ENCODE results near the gene TBP.
"Not testable (repeated sequence)": the region's sequence is repeated elsewhere in the genome, so short reads cannot be mapped to it uniquely, and the experiment has no call there.

TBP gene

DNA sequence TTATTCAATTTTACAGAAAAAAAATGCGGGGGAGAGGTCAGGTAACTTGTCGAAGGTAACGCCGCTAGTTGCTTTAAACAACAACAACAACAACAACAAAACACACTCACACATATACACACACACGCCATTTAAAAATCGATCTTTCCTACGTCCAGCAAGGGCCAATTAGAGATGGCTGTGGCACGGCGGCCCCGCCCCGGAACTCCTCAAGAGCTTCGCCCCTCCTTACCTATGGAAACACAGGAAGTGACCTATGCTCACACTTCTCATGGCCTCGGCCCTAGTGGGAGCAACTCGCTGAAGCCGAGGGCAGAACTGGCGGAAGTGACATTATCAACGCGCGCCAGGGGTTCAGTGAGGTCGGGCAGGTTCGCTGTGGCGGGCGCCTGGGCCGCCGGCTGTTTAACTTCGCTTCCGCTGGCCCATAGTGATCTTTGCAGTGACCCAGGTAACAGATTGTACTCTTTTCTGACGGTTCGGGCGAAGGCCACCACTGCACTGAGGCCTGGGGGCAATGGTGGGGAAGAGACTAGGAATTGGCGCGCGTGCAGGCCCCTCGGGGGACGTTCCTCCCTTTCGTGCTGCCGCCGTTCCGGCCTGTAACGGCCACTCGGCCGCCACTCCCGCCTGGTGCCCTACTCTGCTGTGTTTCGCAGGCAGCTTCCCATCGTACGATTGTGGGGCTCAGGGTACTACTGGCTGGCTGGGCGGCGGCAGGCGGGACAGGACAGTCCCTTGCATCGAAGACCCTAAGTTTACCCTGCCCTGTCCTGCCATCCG lies at the start of gene TBP:
Gene TBP, plus strand, starts transcription at position 357 of the 783 bp plus-strand sequence. CDS start 2,661 bp downstream, outside the sequence.
- DNase-seq: peak; percentile 99

DNA sequence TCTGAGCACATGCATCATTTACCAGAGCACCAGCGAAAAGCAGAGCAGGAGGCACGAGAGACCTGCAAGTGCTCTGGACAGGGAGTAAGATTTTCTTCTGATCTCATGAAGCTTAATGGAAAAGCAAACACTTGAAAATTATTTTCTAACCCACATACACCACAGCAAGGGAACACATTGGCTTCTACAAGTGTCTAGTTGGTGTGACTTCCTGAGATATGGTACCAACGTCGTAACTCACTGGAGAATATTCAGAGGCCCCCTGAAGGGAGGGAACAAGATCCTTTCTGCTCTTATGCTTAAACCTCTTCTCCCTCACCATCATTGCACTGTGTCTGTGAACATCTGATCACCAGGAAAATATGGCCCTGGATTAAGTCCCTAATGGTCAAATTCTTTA lies 49.7 kb upstream of the TBP start:
- DNase-seq: no peak

DNA sequence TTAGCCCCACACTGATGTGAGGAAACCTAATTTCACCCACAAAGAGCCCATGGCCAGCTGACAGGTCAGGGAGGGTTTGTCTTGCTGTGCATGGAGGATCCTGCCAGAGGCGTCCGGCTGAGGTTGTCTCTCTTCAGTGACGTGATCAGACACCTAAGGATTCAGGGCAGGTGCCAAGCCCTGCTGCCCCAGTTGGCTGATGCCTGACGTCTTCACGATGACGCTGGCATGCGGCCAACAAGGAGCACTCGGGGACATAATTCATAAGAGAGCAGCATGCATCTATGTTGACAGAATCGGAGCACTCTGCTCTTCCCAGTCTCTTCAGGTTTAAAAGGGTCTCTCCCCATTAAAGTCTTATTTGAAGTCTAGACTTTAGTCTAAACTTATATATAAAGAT lies 48.9 kb upstream of the TBP start:
- no peak for DNase-seq

DNA sequence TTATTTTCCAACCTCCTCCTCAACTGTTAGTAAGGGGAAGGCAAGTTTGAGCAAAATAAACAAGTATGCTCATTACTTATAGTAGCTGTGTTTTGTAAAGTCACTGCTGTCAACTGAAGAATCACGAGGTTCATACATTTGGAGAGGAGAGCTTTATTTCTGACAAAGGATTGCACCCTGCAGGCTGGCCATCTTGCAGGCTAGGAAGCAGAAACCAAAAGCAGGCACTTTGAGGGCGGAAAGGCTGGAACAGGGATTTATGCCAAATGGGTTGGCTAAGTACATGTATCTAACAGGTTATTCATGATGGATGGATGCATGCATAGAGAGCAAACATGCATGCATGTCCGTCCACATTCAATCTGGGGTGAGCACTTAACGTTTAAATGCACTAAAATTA lies 47.7 kb upstream of the TBP start:
- DNase-seq: no peak

DNA sequence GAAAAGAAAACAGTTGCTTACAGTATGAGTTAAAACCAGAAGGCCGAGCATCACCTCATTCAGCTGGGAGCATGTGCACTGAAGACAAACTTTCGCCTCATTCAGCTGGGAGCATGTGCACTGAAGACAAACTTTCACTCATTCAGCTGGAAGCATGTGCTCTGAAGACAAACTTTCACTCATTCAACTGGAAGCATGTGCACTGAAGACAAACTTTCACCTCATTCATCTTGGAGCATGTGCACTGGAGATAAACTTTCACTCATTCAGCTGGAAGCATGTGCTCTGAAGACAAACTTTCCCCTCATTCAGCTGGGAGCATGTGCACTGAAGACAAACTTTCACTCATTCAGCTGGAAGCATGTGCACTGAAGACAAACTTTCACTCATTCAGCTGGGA lies 46.4 kb upstream of the TBP start:
- DNase-seq: not testable (repeated sequence)

DNA sequence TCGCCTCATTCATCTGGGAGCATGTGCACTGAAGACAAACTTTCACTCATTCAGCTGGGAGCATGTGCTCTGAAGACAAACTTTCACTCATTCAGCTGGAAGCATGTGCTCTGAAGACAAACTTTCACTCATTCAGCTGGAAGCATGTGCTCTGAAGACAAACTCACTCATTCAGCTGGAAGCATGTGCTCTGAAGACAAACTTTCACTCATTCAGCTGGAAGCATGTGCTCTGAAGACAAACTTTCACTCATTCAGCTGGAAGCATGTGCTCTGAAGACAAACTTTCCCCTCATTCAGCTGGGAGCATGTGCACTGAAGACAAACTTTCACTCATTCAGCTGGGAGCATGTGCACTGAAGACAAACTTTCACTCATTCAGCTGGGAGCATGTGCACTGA lies 45.9 kb upstream of the TBP start:
- not testable (repeated sequence) for DNase-seq

DNA sequence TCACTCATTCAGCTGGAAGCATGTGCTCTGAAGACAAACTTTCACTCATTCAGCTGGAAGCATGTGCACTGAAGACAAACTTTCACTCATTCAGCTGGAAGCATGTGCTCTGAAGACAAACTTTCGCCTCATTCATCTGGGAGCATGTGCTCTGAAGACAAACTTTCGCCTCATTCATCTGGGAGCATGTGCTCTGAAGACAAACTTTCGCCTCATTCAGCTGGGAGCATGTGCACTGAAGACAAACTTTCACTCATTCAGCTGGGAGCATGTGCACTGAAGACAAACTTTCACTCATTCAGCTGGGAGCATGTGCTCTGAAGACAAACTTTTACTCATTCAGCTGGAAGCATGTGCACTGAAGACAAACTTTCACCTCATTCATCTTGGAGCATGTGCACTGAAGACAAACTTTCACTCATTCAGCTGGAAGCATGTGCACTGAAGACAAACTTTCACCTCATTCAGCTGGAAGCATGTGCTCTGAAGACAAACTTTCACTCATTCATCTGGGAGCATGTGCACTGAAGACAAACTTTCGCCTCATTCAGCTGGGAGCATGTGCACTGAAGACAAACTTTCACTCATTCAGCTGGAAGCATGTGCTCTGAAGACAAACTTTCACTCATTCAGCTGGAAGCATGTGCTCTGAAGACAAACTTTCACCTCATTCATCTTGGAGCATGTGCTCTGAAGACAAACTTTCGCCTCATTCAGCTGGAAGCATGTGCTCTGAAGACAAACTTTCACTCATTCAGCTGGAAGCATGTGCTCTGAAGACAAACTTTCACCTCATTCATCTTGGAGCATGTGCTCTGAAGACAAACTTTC lies 45.1 kb upstream of the TBP start:
- not testable (repeated sequence) for DNase-seq

DNA sequence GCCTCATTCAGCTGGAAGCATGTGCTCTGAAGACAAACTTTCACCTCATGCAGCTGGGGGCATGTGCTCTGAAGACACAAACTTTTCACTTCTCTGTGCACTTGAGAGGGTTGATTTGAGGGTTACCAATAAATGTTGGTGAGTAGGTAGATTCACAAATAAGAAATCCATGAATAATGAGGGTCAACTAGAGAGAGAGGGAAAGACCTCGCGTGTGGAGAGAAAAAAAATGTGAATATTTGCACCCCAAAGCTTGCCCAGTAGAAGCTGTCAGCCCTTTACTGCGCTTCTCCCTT lies 44.5 kb upstream of the TBP start:
- DNase-seq: no peak

DNA sequence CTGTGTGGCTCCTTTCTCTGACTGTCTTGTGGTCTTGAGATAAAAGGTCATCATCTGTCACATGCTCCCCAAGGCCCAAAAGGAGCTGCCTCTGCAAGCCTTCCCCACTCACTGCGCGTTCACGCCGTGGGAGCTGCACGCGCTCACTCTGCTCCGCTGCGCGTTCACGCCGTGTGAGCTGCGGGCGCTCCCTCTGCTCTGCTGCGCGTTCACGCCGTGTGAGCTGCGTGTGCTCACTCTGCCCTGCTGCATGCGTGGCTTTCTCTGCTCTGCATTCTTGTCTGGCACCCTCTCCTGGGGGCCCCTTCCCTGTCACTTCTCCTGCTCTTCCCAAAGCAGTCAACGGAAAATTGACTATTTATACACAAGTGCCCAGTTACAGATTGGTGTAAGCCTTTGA lies 43.5 kb upstream of the TBP start:
- no peak for DNase-seq

DNA sequence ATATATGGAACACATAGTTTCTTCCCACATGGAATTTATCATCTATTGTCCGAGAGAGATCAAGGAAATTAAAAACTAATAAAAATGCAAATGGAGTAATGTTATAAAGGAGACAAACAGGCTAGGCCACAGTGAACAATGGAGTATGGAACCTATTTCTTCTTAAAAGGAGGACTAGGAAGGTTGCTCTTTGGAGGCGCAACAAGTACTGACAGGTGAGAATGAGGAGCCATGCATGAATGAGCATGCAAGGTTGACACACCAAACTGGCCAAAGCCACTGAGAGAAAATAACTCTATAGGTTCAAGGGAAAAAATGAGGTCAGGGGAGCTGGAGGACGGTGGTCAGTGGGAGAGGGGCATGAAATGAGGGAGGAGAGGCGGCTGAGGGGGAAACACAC lies 41.9 kb upstream of the TBP start:
- no peak for DNase-seq

DNA sequence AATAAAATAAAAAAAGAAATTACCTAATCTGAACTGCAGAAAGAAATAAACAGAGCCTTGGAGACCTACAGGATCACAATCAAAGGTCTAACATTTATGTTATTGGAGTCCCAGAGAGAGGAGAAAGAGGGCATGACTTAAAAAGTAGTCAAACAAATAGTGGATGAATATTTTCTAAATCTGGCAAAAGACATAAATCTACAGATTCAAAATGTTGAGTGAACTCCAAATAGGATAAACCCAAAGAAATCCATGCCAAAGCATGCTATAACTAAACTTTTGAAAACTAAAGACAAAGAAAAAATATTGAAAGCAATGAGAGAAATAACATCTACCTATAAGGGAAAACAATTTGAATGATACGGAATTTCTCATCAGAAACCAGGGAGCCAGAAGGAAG lies 39.3 kb upstream of the TBP start:
- DNase-seq: no peak

DNA sequence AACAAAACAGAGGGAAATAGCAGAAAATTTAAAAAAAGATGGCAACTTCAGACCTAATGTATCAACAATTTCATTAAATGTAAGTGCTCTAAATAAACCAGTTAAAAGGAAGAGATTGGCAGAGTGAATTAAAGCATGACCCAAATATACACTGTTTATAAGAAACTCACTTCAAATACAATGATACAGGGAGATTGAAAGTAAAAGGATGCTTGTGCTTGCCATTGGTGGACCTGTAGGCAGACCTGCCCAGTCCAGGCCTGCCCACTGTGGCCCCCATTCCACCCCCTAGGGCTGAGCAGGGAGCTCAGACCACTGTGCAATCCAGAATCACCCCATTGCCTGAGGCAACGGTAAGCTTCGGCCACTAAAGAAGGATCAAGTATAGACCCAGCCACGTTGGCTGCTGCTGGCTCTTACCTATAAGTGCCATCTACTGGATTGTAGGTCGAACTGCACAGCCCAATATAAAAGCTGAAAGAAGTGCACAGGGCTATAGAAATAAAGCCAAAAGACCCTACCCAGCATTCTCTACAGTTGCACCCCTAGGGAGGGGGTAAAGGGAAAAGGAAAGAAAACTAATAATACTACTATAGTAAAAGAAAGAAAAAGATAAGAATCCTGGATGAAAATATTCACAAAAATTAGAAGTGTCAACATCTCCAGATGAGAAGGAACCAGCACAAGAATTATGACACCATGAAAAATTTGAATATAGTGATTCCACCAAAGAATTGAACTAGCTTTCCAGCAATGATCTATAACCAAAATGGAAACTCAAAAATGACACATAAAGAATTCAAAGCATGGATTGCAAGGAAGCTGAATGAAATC lies 37.2 kb upstream of the TBP start:
- peak; percentile 64 for DNase-seq

DNA sequence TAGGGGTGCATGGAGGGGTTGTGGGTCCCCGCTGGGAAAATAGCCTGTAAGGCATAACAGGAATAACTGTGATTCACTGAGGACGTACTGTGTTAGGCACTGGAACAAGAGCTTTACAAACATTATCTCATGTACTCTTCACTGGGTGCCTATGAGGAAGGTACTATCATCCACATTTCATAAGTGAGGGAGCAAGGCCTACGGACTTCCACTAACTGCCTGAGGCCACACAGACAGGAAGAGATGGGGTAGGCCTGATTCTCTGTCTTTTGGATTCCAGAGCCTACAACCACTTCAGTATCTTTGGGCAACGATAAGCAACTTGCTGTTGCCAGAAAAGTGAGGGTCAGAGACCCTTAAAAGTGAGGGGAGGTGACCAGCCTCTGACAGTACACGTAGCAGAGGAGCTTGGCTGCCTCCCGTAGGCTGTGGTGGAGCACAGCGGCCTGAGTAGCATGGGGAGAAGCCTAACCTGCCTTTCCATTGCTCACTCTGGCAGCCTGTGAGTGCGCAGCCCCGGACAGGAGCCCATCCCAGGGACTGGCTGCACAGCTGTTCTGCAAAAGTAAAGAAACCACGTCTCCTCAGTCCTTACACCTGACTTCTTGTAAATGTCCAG lies 31.5 kb upstream of the TBP start:
- DNase-seq: no peak

DNA sequence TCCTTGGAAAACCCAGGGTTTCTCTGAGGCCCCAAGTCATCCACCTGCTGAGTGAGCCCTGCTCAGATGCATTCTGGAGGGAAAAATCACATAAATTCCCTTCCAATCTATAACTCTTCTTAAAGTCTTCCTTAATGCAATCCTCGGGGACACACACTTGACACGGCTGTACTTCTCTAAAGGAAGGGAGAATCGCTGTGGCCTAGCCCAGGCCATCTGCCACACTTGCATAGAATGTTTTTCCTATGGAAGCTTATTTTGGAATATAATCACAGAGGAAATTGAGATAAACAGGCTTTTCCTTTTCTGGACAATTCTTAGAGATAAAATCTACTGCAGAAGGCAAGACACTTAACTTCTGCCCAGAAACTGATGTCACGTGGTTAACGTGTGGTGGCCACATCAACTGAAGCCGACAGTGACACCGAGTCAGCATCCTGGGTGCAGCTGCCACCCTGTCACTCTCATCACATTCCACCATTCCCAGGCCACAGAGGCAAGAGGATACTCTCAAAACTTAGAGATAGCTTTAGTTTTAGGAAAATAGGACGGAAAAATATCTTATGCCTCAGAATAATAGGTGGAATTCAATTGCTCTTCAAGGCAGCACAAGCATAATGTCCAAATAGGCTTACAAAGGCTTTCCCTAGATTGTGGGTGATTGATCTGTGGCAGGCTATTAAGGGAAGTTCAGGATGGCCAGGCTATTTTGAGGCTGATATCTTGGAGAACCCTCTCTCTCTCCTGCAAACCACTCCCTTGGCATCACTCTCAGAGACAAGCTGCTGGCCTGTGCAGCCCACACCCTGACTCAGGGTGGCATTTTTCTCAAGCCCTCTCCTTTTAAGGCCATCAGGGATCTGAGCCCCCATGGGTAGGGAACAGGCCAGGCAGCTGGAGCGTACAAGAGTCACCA lies 30.7 kb upstream of the TBP start:
- DNase-seq: no peak

DNA sequence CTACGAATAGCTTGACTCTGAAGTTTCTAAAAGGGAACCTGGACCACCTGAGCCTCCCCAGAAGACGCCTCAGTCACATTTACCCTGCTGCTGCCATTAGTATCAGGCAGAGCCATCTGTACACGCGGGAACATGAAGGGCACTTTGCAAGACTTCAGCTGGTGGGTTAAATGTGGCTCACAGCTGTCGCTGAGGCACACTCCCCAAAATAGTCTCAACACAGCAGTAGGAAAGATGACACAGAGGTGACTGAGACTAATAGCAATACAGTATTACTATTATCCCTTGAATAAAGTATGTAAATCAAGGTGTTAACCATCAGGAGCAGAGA lies 30.0 kb upstream of the TBP start:
- DNase-seq: no peak

DNA sequence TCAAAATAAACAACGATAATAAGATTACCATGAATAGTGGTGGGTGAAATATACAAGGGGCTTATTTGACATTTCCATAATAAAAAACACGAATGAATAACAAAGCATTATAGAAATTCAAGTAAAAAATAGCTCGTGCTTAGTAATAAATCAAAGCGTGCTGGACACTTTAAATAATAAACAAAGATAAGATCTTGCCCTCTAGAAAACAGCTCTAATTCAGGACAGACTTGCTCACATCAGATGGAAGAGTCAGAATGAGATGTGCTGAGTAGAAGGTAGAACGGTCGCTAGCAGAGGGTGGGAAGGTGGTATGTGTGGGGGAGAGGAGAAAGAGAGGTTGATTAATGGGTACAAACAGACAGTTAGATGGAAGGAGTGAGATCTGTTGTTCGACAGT lies 28.4 kb upstream of the TBP start:
- DNase-seq: no peak

DNA sequence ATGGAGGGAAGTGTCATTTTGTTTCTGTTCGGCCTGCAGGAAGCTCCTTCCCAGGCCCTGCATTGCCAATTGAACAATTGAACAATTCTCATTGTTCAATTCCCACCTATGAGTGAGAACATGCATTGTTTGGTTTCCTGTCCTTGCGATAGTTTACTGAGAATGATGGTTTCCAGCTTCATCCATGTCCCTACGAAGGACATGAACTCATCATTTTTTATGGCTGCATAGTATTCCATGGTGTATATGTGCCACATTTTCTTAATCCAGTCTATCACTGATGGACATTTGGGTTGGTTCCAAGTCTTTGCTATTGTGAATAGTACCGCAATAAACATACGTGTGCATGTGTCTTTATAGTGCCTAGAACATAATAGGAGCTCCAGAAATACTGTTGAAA lies 26.2 kb upstream of the TBP start:
- not testable (repeated sequence) for DNase-seq

DNA sequence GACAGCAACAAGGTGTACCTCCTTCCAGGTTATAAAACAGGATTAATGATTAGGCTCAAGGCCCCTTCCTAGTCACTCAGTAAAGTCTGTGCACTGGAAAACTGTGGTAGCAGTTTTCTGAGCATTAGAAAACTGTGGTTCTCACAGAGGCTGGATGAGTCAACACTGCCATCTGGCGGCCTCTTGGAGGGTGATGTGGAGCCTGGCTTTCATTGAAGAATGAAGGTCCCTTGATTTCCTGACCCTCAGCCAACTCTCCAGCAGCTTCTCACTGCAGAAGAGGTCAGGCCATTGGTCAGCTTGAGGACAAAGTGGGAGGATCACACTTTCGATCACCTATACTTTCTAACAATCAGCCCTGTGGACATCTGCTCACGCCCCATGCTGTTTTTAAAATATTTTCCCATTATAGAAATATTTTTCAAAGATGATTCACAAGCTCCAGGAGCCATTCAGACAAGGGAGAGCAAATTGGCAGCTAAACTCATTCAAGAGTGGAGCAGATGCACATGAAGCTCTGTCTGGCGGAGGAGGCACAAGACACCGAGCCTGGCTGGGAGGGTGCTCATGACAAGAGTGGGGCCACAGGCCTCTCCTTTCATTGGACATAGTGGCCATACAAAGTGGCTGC lies 24.2 kb upstream of the TBP start:
- DNase-seq: peak; percentile 44

DNA sequence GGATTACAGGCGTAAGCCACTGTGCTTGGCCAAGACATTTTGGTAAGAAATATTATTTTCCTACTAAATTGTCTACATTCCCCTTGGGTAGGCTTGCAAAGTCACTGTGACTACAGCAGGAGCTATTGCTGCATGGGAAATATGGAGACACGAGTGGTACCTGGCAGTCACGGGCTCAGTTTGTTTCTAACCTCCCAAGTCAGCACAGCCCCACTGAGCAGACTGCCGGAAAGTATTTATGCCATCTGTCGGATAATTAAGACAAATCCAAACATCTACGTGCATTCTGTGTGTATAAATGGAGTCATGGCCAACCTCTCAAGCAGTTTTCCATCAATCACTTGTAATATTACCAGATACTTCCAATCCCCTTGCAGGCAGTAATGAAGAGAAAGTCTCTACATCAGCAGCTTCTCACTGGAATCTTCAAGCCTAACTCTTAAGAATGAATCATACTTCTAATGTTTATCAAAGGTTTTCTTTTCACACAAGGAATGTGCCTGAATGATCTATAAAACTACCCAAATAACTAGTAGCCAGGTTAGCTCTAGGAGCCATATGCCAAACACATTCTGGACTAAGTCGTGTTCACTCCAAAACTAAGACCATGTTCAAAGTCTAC lies 21.2 kb upstream of the TBP start:
- no peak for DNase-seq

DNA sequence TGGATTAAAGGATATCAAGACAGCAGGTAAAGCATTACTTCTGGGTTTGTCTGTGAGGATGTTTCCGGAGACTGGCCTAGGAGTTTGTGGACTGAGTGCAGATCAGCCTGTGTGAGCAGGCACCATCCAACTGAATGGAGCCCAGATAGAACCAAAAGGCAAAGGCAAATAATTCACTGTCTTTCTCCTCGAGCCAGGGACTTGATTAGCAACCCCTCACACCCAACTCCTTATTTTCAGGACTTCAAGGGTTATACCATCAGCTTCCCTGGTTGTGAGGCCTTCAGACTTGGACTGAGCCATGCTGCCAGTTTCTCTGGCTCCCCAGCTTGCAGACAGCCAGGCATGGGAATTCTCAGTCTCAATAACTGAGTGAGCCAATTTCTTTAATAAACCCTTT lies 20.4 kb upstream of the TBP start:
- no peak for DNase-seq

DNA sequence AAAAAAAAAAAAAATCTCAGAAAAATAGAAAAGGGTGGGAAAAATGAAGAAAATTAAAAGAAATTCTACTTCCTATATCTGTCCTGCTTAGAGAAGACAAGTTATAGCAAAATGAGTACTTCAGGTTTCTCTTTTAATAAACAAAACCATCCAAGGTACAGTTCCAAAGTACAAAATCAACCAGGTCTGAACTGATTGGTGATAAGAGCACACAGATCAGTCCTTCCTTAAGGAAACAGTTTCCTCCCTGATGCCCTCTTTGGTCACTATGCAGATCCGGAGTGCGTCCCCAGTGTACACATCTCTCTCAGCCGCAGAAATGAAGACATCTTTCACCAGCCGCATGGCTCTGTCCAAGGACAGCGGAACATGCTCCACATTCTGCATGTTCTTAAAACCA lies 19.2 kb upstream of the TBP start:
- DNase-seq: no peak

Measured in MV-4-11 (cell line).